DND-41 (cell line): ENCODE measurements around the gene DNM3.

Experiments used
- ATAC-seq: fragments of 200-7000 bp; cut with Tn5 transposase; 3 replicates; pipeline ENCODE4 v1.9.1; 2021; ENCODE audit warnings: low read depth; ENCODE audit not compliant: insufficient read depth
- DNase-seq: peaks from one replicate; pipeline ENCODE4 v3.0.0-alpha.2; 2020
- H2AFZ ChIP-seq: 2 replicates; pipeline ENCODE4 v1.6.0; 2012; ENCODE audit warnings: low read depth, low read length
- H3K27ac ChIP-seq: 2 replicates; pipeline ENCODE4 v1.5.1; 2012; ENCODE audit warnings: low read length, inconsistent platforms
- H3K27me3 ChIP-seq: fragments of 200-600 bp; sonication (generic); 2 replicates; pipeline ENCODE4 v1.6.0; 2012; ENCODE audit warnings: low read length, mild to moderate bottlenecking, inconsistent platforms; ENCODE audit not compliant: insufficient read depth, poor library complexity
- H3K36me3 ChIP-seq: 2 replicates; pipeline ENCODE4 v1.5.1; 2012; ENCODE audit warnings: low read length, inconsistent platforms; ENCODE audit not compliant: insufficient read depth
- H3K4me1 ChIP-seq: 2 replicates; pipeline ENCODE4 v1.5.1; 2012; ENCODE audit warnings: mild to moderate bottlenecking, low read length; ENCODE audit not compliant: insufficient read depth
- H3K4me2 ChIP-seq: 2 replicates; pipeline ENCODE4 v1.6.0; 2012; ENCODE audit warnings: mild to moderate bottlenecking, moderate library complexity, low read length, inconsistent platforms; ENCODE audit not compliant: insufficient read depth
- H3K4me3 ChIP-seq, 2 experiments: fragments of 200-600 bp in 1 of 2; shearing (Covaris generic) in 1 of 2; 2 replicates each; pipeline ENCODE4 v1.5.1; 2012 to 2016; ENCODE audit warnings: inconsistent platforms in 2 of 2, low read length in 2 of 2, mild to moderate bottlenecking in 2 of 2, low read depth in 1 of 2, moderate library complexity in 1 of 2
- H3K79me2 ChIP-seq: 2 replicates; pipeline ENCODE4 v1.6.0; 2012; ENCODE audit warnings: low read length, inconsistent platforms; ENCODE audit not compliant: insufficient read depth
- H3K9ac ChIP-seq: 2 replicates; pipeline ENCODE4 v1.6.0; 2012; ENCODE audit warnings: low read depth, mild to moderate bottlenecking, inconsistent platforms, low read length, moderate library complexity
- H3K9me3 ChIP-seq: 2 replicates; pipeline ENCODE4 v1.5.1; 2012; ENCODE audit warnings: low read length, moderate library complexity, mild to moderate bottlenecking, inconsistent platforms; ENCODE audit not compliant: insufficient read depth, severe bottlenecking
- H4K20me1 ChIP-seq: 2 replicates; pipeline ENCODE4 v1.6.0; 2012; ENCODE audit warnings: low read length; ENCODE audit not compliant: insufficient read depth
- EZH2 ChIP-seq: IDR thresholded peaks from 3 replicates; pipeline ENCODE4 v1.6.1; 2012; ENCODE audit warnings: borderline replicate concordance, low read depth, mild to moderate bottlenecking, moderate library complexity, low read length, inconsistent platforms; ENCODE audit not compliant: severe bottlenecking
- TF ChIP-seq, protein P1 (sequence below): IDR thresholded peaks from 2 replicates; pipeline ENCODE4 v1.5.1; 2012; ENCODE audit warnings: borderline replicate concordance, low read length, moderate library complexity, mild to moderate bottlenecking; ENCODE audit not compliant: poor library complexity, severe bottlenecking; ENCODE audit errors: extremely low read depth

The DNM3 gene

DNA sequence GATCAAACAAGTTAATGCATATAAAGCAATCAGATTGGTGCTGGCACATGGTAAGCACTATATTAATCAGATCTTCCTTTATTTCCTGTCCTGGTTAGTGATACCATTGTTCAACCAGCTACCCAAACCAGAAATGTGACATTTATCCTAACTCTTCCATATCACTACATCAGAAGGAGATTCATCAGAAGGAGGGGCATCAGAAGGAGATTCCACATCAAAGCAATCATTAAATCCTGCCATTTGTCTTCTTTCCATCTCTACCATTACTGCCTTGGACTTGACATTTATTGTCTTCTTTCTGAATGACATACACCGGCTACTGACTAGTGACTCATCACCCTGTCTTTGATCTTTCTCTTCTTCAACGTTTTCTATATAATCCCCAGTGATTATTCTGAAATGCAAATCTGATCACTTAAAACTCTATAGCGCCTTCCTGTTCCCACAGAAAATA lies 75.0 kb downstream of the DNM3 start:
- no peaks in the 10 kb centered on the region for H3K4me1 ChIP-seq
- no peak overlapping the region for H3K4me2 ChIP-seq
- DNase-seq (no peak), ATAC-seq (no peak)
- no peak for TF ChIP-seq EZH2
- TF ChIP-seq, protein P1, sequence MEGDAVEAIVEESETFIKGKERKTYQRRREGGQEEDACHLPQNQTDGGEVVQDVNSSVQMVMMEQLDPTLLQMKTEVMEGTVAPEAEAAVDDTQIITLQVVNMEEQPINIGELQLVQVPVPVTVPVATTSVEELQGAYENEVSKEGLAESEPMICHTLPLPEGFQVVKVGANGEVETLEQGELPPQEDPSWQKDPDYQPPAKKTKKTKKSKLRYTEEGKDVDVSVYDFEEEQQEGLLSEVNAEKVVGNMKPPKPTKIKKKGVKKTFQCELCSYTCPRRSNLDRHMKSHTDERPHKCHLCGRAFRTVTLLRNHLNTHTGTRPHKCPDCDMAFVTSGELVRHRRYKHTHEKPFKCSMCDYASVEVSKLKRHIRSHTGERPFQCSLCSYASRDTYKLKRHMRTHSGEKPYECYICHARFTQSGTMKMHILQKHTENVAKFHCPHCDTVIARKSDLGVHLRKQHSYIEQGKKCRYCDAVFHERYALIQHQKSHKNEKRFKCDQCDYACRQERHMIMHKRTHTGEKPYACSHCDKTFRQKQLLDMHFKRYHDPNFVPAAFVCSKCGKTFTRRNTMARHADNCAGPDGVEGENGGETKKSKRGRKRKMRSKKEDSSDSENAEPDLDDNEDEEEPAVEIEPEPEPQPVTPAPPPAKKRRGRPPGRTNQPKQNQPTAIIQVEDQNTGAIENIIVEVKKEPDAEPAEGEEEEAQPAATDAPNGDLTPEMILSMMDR: no peak
- no peak overlapping the region for H3K4me3 ChIP-seq
- H2AFZ ChIP-seq: no peak overlapping the region
- no peak overlapping the region for H3K27ac ChIP-seq
- H3K79me2 ChIP-seq: no peaks in the 10 kb centered on the region
- no peaks in the 10 kb centered on the region for H3K27me3 ChIP-seq
- H3K9ac ChIP-seq: no peak overlapping the region
- no peaks in the 10 kb centered on the region for H3K36me3 ChIP-seq
- no peaks in the 10 kb centered on the region for H3K9me3 ChIP-seq
- no peaks in the 10 kb centered on the region for H4K20me1 ChIP-seq

DNA sequence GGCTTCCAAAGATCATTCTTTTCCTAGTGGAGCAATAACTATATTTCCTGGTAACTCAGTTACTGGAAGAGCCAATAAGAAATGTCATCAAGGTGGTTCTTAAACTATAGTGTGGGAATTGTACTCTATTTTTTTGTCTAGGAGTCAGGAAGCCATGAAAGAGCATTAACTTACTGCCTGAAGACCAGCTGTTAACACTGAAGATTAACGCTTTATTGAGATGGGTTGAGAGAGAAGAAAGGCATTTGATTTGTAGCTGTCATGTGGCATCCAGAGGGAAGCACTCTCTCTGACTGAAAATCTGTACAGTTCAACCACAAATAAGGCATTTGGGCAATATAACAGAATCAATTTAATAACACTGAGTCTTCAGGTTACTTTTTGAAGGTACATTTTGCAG lies 76.0 kb downstream of the DNM3 start:
- Histone ChIP-seq H3K9me3 (no peaks in the 10 kb centered on the region), H3K27ac (no peak overlapping the region), H4K20me1 (no peaks in the 10 kb centered on the region), H2AFZ (no peak overlapping the region), H3K79me2 (no peaks in the 10 kb centered on the region), H3K9ac (no peak overlapping the region), H3K36me3 (no peaks in the 10 kb centered on the region), H3K27me3 (no peaks in the 10 kb centered on the region), H3K4me2 (no peak overlapping the region), H3K4me3 (no peak overlapping the region), H3K4me1 (no peaks in the 10 kb centered on the region)
- ATAC-seq (no peak), DNase-seq (no peak)
- no peak for TF ChIP-seq EZH2
- TF ChIP-seq, protein P1: no peak

DNA sequence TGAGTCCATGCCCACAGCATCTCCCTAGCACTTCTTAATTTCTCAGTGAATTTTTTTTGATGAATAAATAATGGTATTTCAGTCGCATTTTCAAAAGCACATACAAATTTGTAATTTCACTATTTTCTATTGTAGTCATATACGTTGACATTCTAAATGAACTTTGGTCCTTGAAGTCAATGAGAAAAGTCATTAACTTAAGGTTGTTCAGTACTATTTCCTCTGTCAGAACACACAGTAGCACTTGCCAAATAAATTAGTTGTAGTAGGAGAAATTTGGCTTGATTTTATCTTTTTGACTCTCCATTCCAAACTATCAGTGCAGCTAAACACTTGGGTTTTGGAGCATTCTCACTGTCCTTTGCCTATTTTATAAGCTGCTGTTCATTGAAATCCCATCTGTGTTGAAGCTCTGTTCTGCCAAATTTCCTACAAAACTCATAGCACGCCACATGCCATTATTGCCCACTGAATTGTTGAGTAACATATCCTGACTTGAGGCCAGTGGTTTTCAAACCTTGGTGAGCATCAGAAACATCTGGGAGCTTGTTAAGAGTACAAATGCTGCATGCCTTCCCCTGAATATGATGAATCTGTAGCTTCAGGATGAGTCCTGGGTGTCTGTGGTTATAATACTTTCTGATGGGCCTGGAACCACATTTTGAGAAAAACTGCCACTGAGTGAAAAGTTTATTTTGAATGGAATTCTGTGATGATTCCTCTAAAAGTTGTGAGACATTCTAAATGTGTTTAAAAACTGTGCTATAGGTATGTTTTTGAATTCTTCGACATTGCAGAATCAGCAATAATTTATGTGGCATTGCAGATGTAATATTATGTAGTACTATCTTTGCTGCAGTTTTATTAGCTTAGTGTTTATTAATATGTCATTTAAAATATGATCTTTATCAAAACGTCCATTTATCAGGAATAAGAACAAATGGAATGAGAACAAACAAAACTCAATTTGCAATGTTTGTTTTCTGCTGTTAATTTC lies 78.9 kb downstream of the DNM3 start:
- Histone ChIP-seq H3K36me3 (no peaks in the 10 kb centered on the region), H3K27me3 (peaks cover 3% of the 10 kb centered on the region), H2AFZ (no peak overlapping the region), H3K9ac (no peak overlapping the region), H4K20me1 (no peaks in the 10 kb centered on the region), H3K4me1 (no peaks in the 10 kb centered on the region), H3K79me2 (no peaks in the 10 kb centered on the region), H3K4me3 (no peak overlapping the region), H3K27ac (no peak overlapping the region), H3K9me3 (no peaks in the 10 kb centered on the region), H3K4me2 (no peak overlapping the region)
- ATAC-seq (no peak), DNase-seq (no peak)
- no peak for TF ChIP-seq EZH2
- TF ChIP-seq, protein P1: no peak
